C4-2B (cell line): ENCODE measurements around the gene LHFPL2.

ENCODE experiments used
- ZFX ChIP-seq: fragments of 450-650 bp; IDR thresholded peaks from 2 replicates; pipeline ENCODE4 v1.6.1; 2017
- TF ChIP-seq, protein P1 (sequence below): fragments of 450-650 bp; conservative IDR thresholded peaks from 2 replicates; pipeline ENCODE4 v1.5.1; 2017; ENCODE audit warnings: mild to moderate bottlenecking

DNA sequence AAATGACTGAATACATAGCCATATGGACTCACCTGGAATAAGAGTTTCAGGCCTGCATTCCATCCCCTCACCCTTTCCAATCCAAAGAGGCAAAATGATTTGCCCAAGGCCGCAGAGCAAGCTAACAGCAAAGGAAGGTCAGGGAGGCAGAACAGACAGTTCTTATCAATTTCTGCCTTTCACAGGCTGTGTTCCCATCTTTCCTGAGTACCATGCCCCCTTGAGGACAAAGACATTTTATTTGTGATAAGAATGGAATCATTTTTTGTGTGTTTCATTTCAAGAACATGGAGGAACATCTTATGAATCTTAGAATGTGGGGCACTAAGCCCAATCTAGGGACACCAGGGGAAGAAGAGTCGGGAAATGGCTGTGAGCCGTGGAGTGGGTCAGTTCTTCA, 13.9 kb downstream of the LHFPL2 start:
- TF ChIP-seq, protein P1, sequence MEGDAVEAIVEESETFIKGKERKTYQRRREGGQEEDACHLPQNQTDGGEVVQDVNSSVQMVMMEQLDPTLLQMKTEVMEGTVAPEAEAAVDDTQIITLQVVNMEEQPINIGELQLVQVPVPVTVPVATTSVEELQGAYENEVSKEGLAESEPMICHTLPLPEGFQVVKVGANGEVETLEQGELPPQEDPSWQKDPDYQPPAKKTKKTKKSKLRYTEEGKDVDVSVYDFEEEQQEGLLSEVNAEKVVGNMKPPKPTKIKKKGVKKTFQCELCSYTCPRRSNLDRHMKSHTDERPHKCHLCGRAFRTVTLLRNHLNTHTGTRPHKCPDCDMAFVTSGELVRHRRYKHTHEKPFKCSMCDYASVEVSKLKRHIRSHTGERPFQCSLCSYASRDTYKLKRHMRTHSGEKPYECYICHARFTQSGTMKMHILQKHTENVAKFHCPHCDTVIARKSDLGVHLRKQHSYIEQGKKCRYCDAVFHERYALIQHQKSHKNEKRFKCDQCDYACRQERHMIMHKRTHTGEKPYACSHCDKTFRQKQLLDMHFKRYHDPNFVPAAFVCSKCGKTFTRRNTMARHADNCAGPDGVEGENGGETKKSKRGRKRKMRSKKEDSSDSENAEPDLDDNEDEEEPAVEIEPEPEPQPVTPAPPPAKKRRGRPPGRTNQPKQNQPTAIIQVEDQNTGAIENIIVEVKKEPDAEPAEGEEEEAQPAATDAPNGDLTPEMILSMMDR: no peak; the same call in 1 of the 2 replicates
- no peak for TF ChIP-seq ZFX
